Neural crest cell (in vitro differentiated cells): ENCODE data around the gene AQP4. TPM values are rescaled to one million over a fixed set of nuclear protein-coding genes. Genes with fewer than 3 reads are reported as not detected.

Experiments used
- DNase-seq: peaks from one replicate; pipeline ENCODE4 v3.0.0; 2021; ENCODE audit warnings: low read depth, mixed read lengths, low spot score
- H3K27ac Mint-ChIP-seq: one replicate; pipeline ENCODE4 v1.8.0; 2021; ENCODE audit warnings: mild to moderate bottlenecking, mixed read lengths; ENCODE audit not compliant: unreplicated experiment
- H3K27me3 Mint-ChIP-seq: 2 replicates; pipeline ENCODE4 v1.8.0; 2021; ENCODE audit warnings: low read depth, mild to moderate bottlenecking, mixed read lengths
- H3K36me3 Mint-ChIP-seq: 2 replicates; pipeline ENCODE4 v1.8.0; 2021; ENCODE audit warnings: low read depth, mild to moderate bottlenecking, mixed read lengths
- H3K4me1 Mint-ChIP-seq: 2 replicates; pipeline ENCODE4 v1.8.0; 2021; ENCODE audit warnings: mixed read lengths
- H3K4me3 Mint-ChIP-seq: one replicate; pipeline ENCODE4 v1.8.0; 2021; ENCODE audit warnings: mild to moderate bottlenecking, mixed read lengths
- H3K9me3 Mint-ChIP-seq: 2 replicates; pipeline ENCODE4 v1.8.0; 2021; ENCODE audit warnings: mixed read lengths
- total RNA-seq: library from RNA; stranded (reverse); gene quantifications from 2 replicates; pipeline ENCODE4 v1.2.1, GENCODE V29; 2021
- TF ChIP-seq, protein P1 (sequence below): fragments of 200-600 bp; sonication (generic); conservative IDR thresholded peaks from 2 replicates; pipeline ENCODE4 v1.5.0; 2021; ENCODE audit warnings: antibody characterized with exemption, mild to moderate bottlenecking

Gene AQP4
- total RNA-seq, 1 donor from 2014 or later: not detected

DNA sequence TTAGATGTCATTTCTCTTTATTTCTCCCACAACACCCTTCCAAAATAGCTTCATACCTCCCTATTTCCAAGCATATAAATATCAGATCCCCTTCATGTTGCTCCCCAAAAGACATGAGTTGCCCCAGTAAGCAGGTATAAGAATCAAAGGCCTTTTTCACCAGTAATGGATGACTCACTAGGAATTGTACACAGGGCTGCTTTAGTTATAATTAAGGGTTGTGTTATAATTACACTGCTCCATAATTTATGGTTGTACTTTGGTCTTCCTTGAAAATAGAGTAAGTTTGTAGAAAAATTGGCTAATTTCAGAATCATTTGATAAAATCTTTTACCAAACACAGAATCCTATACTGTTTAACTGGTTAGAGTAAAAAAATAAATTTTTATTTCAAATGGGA lies 8.8 kb upstream of the AQP4 start:
- H3K4me1 Mint-ChIP-seq: no peaks in the 10 kb centered on the region

DNA sequence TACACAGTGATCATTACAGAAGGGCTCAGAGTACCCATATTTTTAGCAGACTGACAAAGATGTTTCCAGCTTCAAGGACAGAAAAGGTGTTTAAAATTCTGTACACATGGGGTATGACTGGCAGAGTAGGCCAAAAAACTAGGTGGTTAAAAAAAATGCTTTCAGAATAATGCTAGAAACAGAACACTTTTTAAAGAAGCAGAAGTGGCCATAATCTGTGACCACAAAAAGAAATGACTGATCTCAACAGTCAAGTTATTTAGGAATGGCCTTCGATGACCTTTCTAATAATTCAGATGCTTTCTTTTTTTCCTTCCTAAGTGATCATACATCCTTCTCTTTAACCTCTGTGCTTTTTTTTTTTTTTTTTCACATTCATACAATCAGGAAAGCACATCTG lies 4.1 kb upstream of the AQP4 start:
- Mint-ChIP-seq H3K4me3 (no peak overlapping the region), H3K9me3 (no peaks in the 10 kb centered on the region), H3K36me3 (no peaks in the 10 kb centered on the region), H3K4me1 (no peaks in the 10 kb centered on the region), H3K27me3 (peaks cover 28% of the 10 kb centered on the region), H3K27ac (no peak overlapping the region)
- no peak for DNase-seq
- TF ChIP-seq, protein P1, sequence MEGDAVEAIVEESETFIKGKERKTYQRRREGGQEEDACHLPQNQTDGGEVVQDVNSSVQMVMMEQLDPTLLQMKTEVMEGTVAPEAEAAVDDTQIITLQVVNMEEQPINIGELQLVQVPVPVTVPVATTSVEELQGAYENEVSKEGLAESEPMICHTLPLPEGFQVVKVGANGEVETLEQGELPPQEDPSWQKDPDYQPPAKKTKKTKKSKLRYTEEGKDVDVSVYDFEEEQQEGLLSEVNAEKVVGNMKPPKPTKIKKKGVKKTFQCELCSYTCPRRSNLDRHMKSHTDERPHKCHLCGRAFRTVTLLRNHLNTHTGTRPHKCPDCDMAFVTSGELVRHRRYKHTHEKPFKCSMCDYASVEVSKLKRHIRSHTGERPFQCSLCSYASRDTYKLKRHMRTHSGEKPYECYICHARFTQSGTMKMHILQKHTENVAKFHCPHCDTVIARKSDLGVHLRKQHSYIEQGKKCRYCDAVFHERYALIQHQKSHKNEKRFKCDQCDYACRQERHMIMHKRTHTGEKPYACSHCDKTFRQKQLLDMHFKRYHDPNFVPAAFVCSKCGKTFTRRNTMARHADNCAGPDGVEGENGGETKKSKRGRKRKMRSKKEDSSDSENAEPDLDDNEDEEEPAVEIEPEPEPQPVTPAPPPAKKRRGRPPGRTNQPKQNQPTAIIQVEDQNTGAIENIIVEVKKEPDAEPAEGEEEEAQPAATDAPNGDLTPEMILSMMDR: no peak

More for the DNA sequence above, 8.8 kb upstream of the AQP4 start:
- Mint-ChIP-seq H3K27ac (no peak overlapping the region), H3K4me3 (no peak overlapping the region), H3K27me3 (no peaks in the 10 kb centered on the region), H3K36me3 (no peaks in the 10 kb centered on the region), H3K9me3 (no peaks in the 10 kb centered on the region)
- no peak for DNase-seq
- TF ChIP-seq, protein P1: no peak

GRCh38 chr18:26868968-26869586 lies 3.6 kb upstream of the AQP4 start:
- TF ChIP-seq, protein P1: no peak
- Mint-ChIP-seq H3K36me3 (no peaks in the 10 kb centered on the region), H3K27me3 (peaks cover 34% of the 10 kb centered on the region), H3K4me3 (no peak overlapping the region), H3K9me3 (no peaks in the 10 kb centered on the region), H3K4me1 (no peaks in the 10 kb centered on the region), H3K27ac (no peak overlapping the region)
- no peak for DNase-seq

DNA sequence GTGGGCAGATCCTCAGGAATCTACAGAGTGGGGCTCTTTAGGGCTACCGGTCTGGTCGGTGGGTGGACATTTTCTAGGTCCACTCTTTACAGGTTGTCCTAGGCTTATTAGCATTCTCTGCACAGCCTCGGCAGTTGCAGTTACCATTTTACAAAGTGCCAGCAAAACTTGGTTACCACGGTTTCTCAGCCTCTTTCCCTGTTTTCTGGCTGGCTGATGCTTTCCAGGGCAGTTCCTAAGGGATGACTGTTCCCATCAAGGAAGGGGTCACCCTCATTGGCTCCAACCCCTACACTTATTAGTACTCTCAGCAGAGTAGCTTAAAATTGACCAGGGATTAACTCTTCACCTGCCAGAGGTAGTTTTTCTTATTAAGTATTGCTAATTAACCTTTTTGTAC lies 2.0 kb upstream of the AQP4 start:
- Mint-ChIP-seq H3K36me3 (no peaks in the 10 kb centered on the region), H3K9me3 (no peaks in the 10 kb centered on the region), H3K4me1 (peaks cover 4% of the 10 kb centered on the region), H3K27me3 (peaks cover 47% of the 10 kb centered on the region), H3K4me3 (no peak overlapping the region), H3K27ac (no peak overlapping the region)
- DNase-seq: no peak
- TF ChIP-seq, protein P1: no peak

- H3K4me1 Mint-ChIP-seq: peaks cover 4% of the 10 kb centered on the region
- H3K4me3 Mint-ChIP-seq: peak overlapping the region; percentile 40
- DNase-seq: no peak
- H3K27ac Mint-ChIP-seq: no peak overlapping the region
- no peaks in the 10 kb centered on the region for H3K9me3 Mint-ChIP-seq
- TF ChIP-seq, protein P1: no peak
- H3K36me3 Mint-ChIP-seq: no peaks in the 10 kb centered on the region
- H3K27me3 Mint-ChIP-seq: peaks cover 67% of the 10 kb centered on the region
These were observed 849 bp downstream of the AQP4 start for GRCh38 chr18:26864658-26865057.
